Measurements from ENCODE around the gene SLC30A7. TPM values are rescaled to one million over a fixed set of nuclear protein-coding genes. Genes with fewer than 3 reads are reported as not detected.

The SLC30A7 gene
- total and polyA plus RNA-seq, 2 of the 13 experiments (the other 11 are each of a cell fraction or from before 2014, with no cell fraction given): 8.3 to 40.8 TPM

- TF ChIP-seq PLSCR1 (CRISPR knock-in tag; IDR thresholded peaks at IDR 0.05; ENCODE audit: borderline replicate concordance) (no peak), SRSF9 (IDR thresholded peaks at IDR 0.05; ENCODE audit: borderline replicate concordance, insufficient read depth, low read depth, low read length, poor library complexity, severe bottlenecking) (no peak), ZNF879 (CRISPR knock-in tag; IDR thresholded peaks at IDR 0.05) (no peak), ZBTB26 (CRISPR knock-in tag; IDR thresholded peaks at IDR 0.05; ENCODE audit: borderline replicate concordance) (peak; percentile 52; the same call in 1 of the 2 replicates), ZNF652 (CRISPR knock-in tag; IDR thresholded peaks at IDR 0.05; ENCODE audit: borderline replicate concordance, low read depth) (no peak), RBM39 (IDR thresholded peaks at IDR 0.05; ENCODE audit: low read depth, low read length, poor library complexity, severe bottlenecking) (peak; percentile 77), HBP1 (CRISPR knock-in tag; IDR thresholded peaks at IDR 0.05; ENCODE audit: low read depth) (peak; percentile 78), ZNF7 (CRISPR knock-in tag; IDR thresholded peaks at IDR 0.05) (no peak), TOE1 (CRISPR knock-in tag; IDR thresholded peaks at IDR 0.05) (no peak; the same call in 1 of the 2 replicates), ZNF598 (CRISPR knock-in tag; IDR thresholded peaks at IDR 0.05; ENCODE audit: borderline replicate concordance) (no peak), ZNF10 (CRISPR knock-in tag; IDR thresholded peaks at IDR 0.05; ENCODE audit: borderline replicate concordance, low read depth) (no peak), MTA3 (CRISPR knock-in tag; IDR thresholded peaks at IDR 0.05) (no peak), ZNF772 (CRISPR knock-in tag; IDR thresholded peaks at IDR 0.05) (peak; percentile 62), IRF2 (CRISPR knock-in tag; IDR thresholded peaks at IDR 0.05) (peak; percentile 84), ZNF33B (CRISPR knock-in tag; IDR thresholded peaks at IDR 0.05) (no peak), MYC (CRISPR knock-in tag; IDR thresholded peaks at IDR 0.05; ENCODE audit: borderline replicate concordance) (peak; percentile 97), KLF16 (CRISPR knock-in tag; IDR thresholded peaks at IDR 0.05) (peak in 1 of 2 experiments; percentile 52; a peak in 1 of 4 replicates), ZBTB33 (CRISPR knock-in tag; IDR thresholded peaks at IDR 0.05) (no peak), ATF7-NPFF (CRISPR knock-in tag; IDR thresholded peaks at IDR 0.05; ENCODE audit: low read depth) (peak; percentile 51), PHB2 (IDR thresholded peaks at IDR 0.05; ENCODE audit: partially characterized antibody) (no peak), ZFP41 (CRISPR knock-in tag; IDR thresholded peaks at IDR 0.05; ENCODE audit: borderline replicate concordance) (no peak), HNRNPK (IDR thresholded peaks at IDR 0.05; ENCODE audit: low read depth, low read length, poor library complexity, severe bottlenecking) (no peak), MXD4 (CRISPR knock-in tag; IDR thresholded peaks at IDR 0.05) (peak; percentile 94), ZNF563 (CRISPR knock-in tag; IDR thresholded peaks at IDR 0.05) (no peak), HCFC1 (IDR thresholded peaks at IDR 0.05; ENCODE audit: low read depth, low read length) (no peak)
These were observed 130.0 kb downstream of the SLC30A7 start, which contains the start of gene DPH5 (continued) for GRCh38 chr1:101025657-101026429.
